ENCODE results near the gene PPFIBP1.
"Not testable (repeated sequence)": the region's sequence is repeated elsewhere in the genome, so short reads cannot be mapped to it uniquely, and the experiment has no call there.

PPFIBP1 gene

GRCh38 chr12:27575090-27575761 lies 51.2 kb downstream of the PPFIBP1 start:
- no peak for TF ChIP-seq POLR2A (IDR thresholded peaks at IDR 0.05; ENCODE audit: low read depth, low read length)
- no peak for TF ChIP-seq TAF1 (IDR thresholded peaks at IDR 0.05; ENCODE audit: borderline replicate concordance, low read depth, low read length)
- TF ChIP-seq POLR2AphosphoS5 (IDR thresholded peaks at IDR 0.05; ENCODE audit: low read depth, low read length), result no peak
- FAIRE-seq (peak; percentile 54), DNase-seq (ENCODE audit: insufficient read length) (no peak)

GRCh38 chr12:27575762-27576118 lies 51.7 kb downstream of the PPFIBP1 start:
- TF ChIP-seq POLR2AphosphoS5 (IDR thresholded peaks at IDR 0.05; ENCODE audit: low read depth, low read length), result no peak
- TF ChIP-seq POLR2A (IDR thresholded peaks at IDR 0.05; ENCODE audit: low read depth, low read length), result no peak
- no peak for TF ChIP-seq TAF1 (IDR thresholded peaks at IDR 0.05; ENCODE audit: borderline replicate concordance, low read depth, low read length)
- no peak for DNase-seq (ENCODE audit: insufficient read length)
- FAIRE-seq, result no peak

GRCh38 chr12:27576667-27577347 lies 52.8 kb downstream of the PPFIBP1 start:
- FAIRE-seq (peak; percentile 82), DNase-seq (ENCODE audit: insufficient read length) (no peak)
- TF ChIP-seq POLR2AphosphoS5 (IDR thresholded peaks at IDR 0.05; ENCODE audit: low read depth, low read length), result no peak
- no peak for TF ChIP-seq POLR2A (IDR thresholded peaks at IDR 0.05; ENCODE audit: low read depth, low read length)
- TF ChIP-seq TAF1 (IDR thresholded peaks at IDR 0.05; ENCODE audit: borderline replicate concordance, low read depth, low read length), result no peak

- FAIRE-seq (no peak), DNase-seq (ENCODE audit: insufficient read length) (no peak)
- TF ChIP-seq POLR2A (IDR thresholded peaks at IDR 0.05; ENCODE audit: low read depth, low read length) (no peak), POLR2AphosphoS5 (IDR thresholded peaks at IDR 0.05; ENCODE audit: low read depth, low read length) (no peak), TAF1 (IDR thresholded peaks at IDR 0.05; ENCODE audit: borderline replicate concordance, low read depth, low read length) (no peak)
Measured at GRCh38 chr12:27577688-27578087, 53.7 kb downstream of the PPFIBP1 start.

GRCh38 chr12:27578689-27579372 lies 54.8 kb downstream of the PPFIBP1 start:
- no peak for DNase-seq (ENCODE audit: insufficient read length)
- TF ChIP-seq POLR2AphosphoS5 (IDR thresholded peaks at IDR 0.05; ENCODE audit: low read depth, low read length), result no peak
- no peak for TF ChIP-seq TAF1 (IDR thresholded peaks at IDR 0.05; ENCODE audit: borderline replicate concordance, low read depth, low read length)
- TF ChIP-seq POLR2A (IDR thresholded peaks at IDR 0.05; ENCODE audit: low read depth, low read length), result no peak
- peak; percentile 33 for FAIRE-seq

- DNase-seq (ENCODE audit: insufficient read length) (no peak), FAIRE-seq (peak; percentile 17)
- no peak for TF ChIP-seq POLR2A (IDR thresholded peaks at IDR 0.05; ENCODE audit: low read depth, low read length)
- no peak for TF ChIP-seq TAF1 (IDR thresholded peaks at IDR 0.05; ENCODE audit: borderline replicate concordance, low read depth, low read length)
- TF ChIP-seq POLR2AphosphoS5 (IDR thresholded peaks at IDR 0.05; ENCODE audit: low read depth, low read length), result no peak
Measured at GRCh38 chr12:27580561-27581330, 56.7 kb downstream of the PPFIBP1 start.

GRCh38 chr12:27581331-27581671 lies 57.3 kb downstream of the PPFIBP1 start:
- DNase-seq (ENCODE audit: insufficient read length); FAIRE-seq: not testable (repeated sequence)

- DNase-seq (ENCODE audit: insufficient read length); FAIRE-seq: not testable (repeated sequence)
Measured at GRCh38 chr12:27581833-27582232, 57.8 kb downstream of the PPFIBP1 start.

GRCh38 chr12:27582445-27582844 lies 58.4 kb downstream of the PPFIBP1 start:
- not testable (repeated sequence) for FAIRE-seq; DNase-seq (ENCODE audit: insufficient read length)

- FAIRE-seq (no peak), DNase-seq (ENCODE audit: insufficient read length) (no peak)
- TF ChIP-seq TAF1 (IDR thresholded peaks at IDR 0.05; ENCODE audit: borderline replicate concordance, low read depth, low read length), result no peak
- TF ChIP-seq POLR2AphosphoS5 (IDR thresholded peaks at IDR 0.05; ENCODE audit: low read depth, low read length), result no peak
- TF ChIP-seq POLR2A (IDR thresholded peaks at IDR 0.05; ENCODE audit: low read depth, low read length), result no peak
Measured at GRCh38 chr12:27583057-27583797, 59.2 kb downstream of the PPFIBP1 start.

- TF ChIP-seq POLR2AphosphoS5 (IDR thresholded peaks at IDR 0.05; ENCODE audit: low read depth, low read length), result no peak
- no peak for TF ChIP-seq TAF1 (IDR thresholded peaks at IDR 0.05; ENCODE audit: borderline replicate concordance, low read depth, low read length)
- no peak for TF ChIP-seq POLR2A (IDR thresholded peaks at IDR 0.05; ENCODE audit: low read depth, low read length)
Measured at GRCh38 chr12:27583981-27584380, 60.0 kb downstream of the PPFIBP1 start.

More at GRCh38 chr12:27583981-27584380, 60.0 kb downstream of the PPFIBP1 start:
- no peak for DNase-seq (ENCODE audit: insufficient read length)
- FAIRE-seq, result no peak

Measured in GM12892 (cell line).